GM23338 (cell line): ENCODE results near the gene HSPA12B. TPM values are rescaled to one million over a fixed set of nuclear protein-coding genes. Genes with fewer than 3 reads are reported as not detected.
A peak's percentile ranks its signal among the peaks of the same experiment; 100 is the strongest.

ENCODE experiments used
- ATAC-seq: fragments of 200-7000 bp; cut with Tn5 transposase; 3 replicates; pipeline ENCODE4 v1.9.1; 2020
- DNase-seq: peaks from one replicate; pipeline ENCODE4 v3.0.0-alpha.2; 2015; ENCODE audit warnings: low spot score
- H2AFZ ChIP-seq: fragments of 200-600 bp; sonication (generic); 2 replicates; pipeline ENCODE4 v1.8.0; 2016; ENCODE audit warnings: antibody characterized with exemption, mild to moderate bottlenecking, moderate library complexity
- H3F3A ChIP-seq: fragments of 200-600 bp; sonication (generic); replicated peaks from 2 replicates; pipeline ENCODE4 v1.8.0; 2017; ENCODE audit warnings: antibody characterized with exemption, mixed run types, low read depth
- H3K27ac ChIP-seq: fragments of 200-600 bp; sonication (generic); 2 replicates; pipeline ENCODE4 v1.6.1; 2016; ENCODE audit warnings: low read depth
- H3K27me3 ChIP-seq: fragments of 200-600 bp; sonication (generic); 2 replicates; pipeline ENCODE4 v1.8.0; 2016; ENCODE audit warnings: mild to moderate bottlenecking, mixed run types, moderate library complexity; ENCODE audit not compliant: insufficient read depth
- H3K36me3 ChIP-seq: fragments of 200-600 bp; sonication (generic); 2 replicates; pipeline ENCODE4 v1.8.0; 2016; ENCODE audit warnings: mild to moderate bottlenecking; ENCODE audit not compliant: insufficient read depth
- H3K4me1 ChIP-seq: fragments of 200-600 bp; sonication (generic); 2 replicates; pipeline ENCODE4 v1.8.0; 2016; ENCODE audit warnings: mild to moderate bottlenecking, moderate library complexity; ENCODE audit not compliant: insufficient read depth
- H3K4me2 ChIP-seq: fragments of 200-600 bp; sonication (generic); 2 replicates; pipeline ENCODE4 v1.7.1; 2017; ENCODE audit warnings: mixed run types
- H3K4me3 ChIP-seq: fragments of 200-600 bp; sonication (generic); 2 replicates; pipeline ENCODE4 v1.6.1; 2016; ENCODE audit warnings: mixed run types
- H3K79me2 ChIP-seq: fragments of 200-600 bp; sonication (generic); replicated peaks from 2 replicates; pipeline ENCODE4 v1.8.0; 2017; ENCODE audit warnings: mild to moderate bottlenecking; ENCODE audit not compliant: insufficient read depth
- H3K9me2 ChIP-seq: fragments of 200-600 bp; sonication (generic); 2 replicates; pipeline ENCODE4 v1.8.0; 2017; ENCODE audit not compliant: insufficient read depth
- H4K20me1 ChIP-seq: fragments of 200-600 bp; sonication (generic); replicated peaks from 2 replicates; pipeline ENCODE4 v1.8.0; 2017; ENCODE audit warnings: mild to moderate bottlenecking; ENCODE audit not compliant: insufficient read depth
- H3K27ac Mint-ChIP-seq: 2 replicates; pipeline ENCODE4 v1.8.0; 2020; ENCODE audit warnings: inconsistent platforms, mild to moderate bottlenecking, moderate library complexity, mixed read lengths
- H3K27me3 Mint-ChIP-seq: 3 replicates; pipeline ENCODE4 v1.8.0; 2022; ENCODE audit warnings: low read depth, mild to moderate bottlenecking, moderate library complexity, mixed read lengths, inconsistent platforms; ENCODE audit not compliant: insufficient read depth, poor library complexity
- H3K36me3 Mint-ChIP-seq: 3 replicates; pipeline ENCODE4 v1.8.0; 2021; ENCODE audit warnings: low read depth, mild to moderate bottlenecking, inconsistent platforms, moderate library complexity, mixed read lengths
- H3K4me1 Mint-ChIP-seq: 3 replicates; pipeline ENCODE4 v1.8.0; 2020; ENCODE audit warnings: mild to moderate bottlenecking, inconsistent platforms, mixed read lengths
- H3K4me3 Mint-ChIP-seq: 3 replicates; pipeline ENCODE4 v1.8.0; 2021; ENCODE audit warnings: moderate library complexity, mild to moderate bottlenecking, inconsistent platforms, mixed read lengths
- H3K9me3 Mint-ChIP-seq: 3 replicates; pipeline ENCODE4 v1.8.0; 2020; ENCODE audit warnings: moderate library complexity, mild to moderate bottlenecking, inconsistent platforms, mixed read lengths
- CREB1 ChIP-seq: fragments of 250-450 bp; sonication (Bioruptor Pico); IDR thresholded peaks from 2 replicates; pipeline ENCODE4 v1.5.0; 2020; ENCODE audit warnings: low read depth, mild to moderate bottlenecking, moderate library complexity
- EZH2 ChIP-seq: fragments of 200-600 bp; sonication (generic); IDR thresholded peaks from one replicate; pipeline ENCODE4 v1.8.0; 2017; ENCODE audit warnings: antibody characterized with exemption, mild to moderate bottlenecking, low read depth; ENCODE audit not compliant: unreplicated experiment
- JUNB ChIP-seq: IDR thresholded peaks from one replicate; pipeline ENCODE4 v1.6.1; 2016; ENCODE audit warnings: antibody characterized with exemption; ENCODE audit not compliant: unreplicated experiment
- POLR2AphosphoS5 ChIP-seq: IDR thresholded peaks from 2 replicates; pipeline ENCODE4 v1.6.1; 2016; ENCODE audit warnings: antibody characterized with exemption, low read depth
- ZNF114 ChIP-seq: fragments of 250-450 bp; sonication (Bioruptor Pico); IDR thresholded peaks from 2 replicates; pipeline ENCODE4 v1.5.0; 2020; ENCODE audit warnings: mild to moderate bottlenecking, moderate library complexity
- ZNF331 ChIP-seq: fragments of 250-450 bp; sonication (Bioruptor Pico); IDR thresholded peaks from 2 replicates; pipeline ENCODE4 v1.5.0; 2020; ENCODE audit warnings: low read depth, mild to moderate bottlenecking, moderate library complexity
- polyA plus RNA-seq: library from polyadenylated mRNA; unstranded; fragments of >200 nt; fragmentation: Nextera tagmentation; extraction: Ambion mirVana; gene quantifications from 2 replicates; pipeline ENCODE4 v1.2.1, GENCODE V29; 2016
- total RNA-seq: library from RNA; depleted of rRNA; stranded (reverse); fragments of >200 nt; shearing (Covaris generic); gene quantifications from 2 replicates; pipeline ENCODE4 v1.2.3, GENCODE V29; 2014
- TF ChIP-seq, protein P1 (sequence below), 2 experiments: fragments of 200-600 bp in 1 of 2; sonication (generic) in 1 of 2; conservative IDR thresholded peaks; 2 replicates each; pipeline versions ENCODE4 v1.5.1 to v1.6.1; 2016 to 2017; ENCODE audit warnings: antibody characterized with exemption in 2 of 2, low read depth in 2 of 2, mild to moderate bottlenecking in 2 of 2, moderate library complexity in 1 of 2
- TF ChIP-seq, protein P2 (sequence below): fragments of 250-450 bp; sonication (Bioruptor Pico); IDR thresholded peaks from 2 replicates; pipeline ENCODE4 v1.5.0; 2020; ENCODE audit warnings: mild to moderate bottlenecking, moderate library complexity
- TF ChIP-seq, protein P3 (sequence below): IDR thresholded peaks from one replicate; pipeline ENCODE4 v1.6.1; 2018; ENCODE audit warnings: antibody characterized with exemption; ENCODE audit not compliant: unreplicated experiment

Gene HSPA12B
- total and polyA plus RNA-seq, 2 experiments from 2014 or later = 2.8 to 6.5 TPM

DNA sequence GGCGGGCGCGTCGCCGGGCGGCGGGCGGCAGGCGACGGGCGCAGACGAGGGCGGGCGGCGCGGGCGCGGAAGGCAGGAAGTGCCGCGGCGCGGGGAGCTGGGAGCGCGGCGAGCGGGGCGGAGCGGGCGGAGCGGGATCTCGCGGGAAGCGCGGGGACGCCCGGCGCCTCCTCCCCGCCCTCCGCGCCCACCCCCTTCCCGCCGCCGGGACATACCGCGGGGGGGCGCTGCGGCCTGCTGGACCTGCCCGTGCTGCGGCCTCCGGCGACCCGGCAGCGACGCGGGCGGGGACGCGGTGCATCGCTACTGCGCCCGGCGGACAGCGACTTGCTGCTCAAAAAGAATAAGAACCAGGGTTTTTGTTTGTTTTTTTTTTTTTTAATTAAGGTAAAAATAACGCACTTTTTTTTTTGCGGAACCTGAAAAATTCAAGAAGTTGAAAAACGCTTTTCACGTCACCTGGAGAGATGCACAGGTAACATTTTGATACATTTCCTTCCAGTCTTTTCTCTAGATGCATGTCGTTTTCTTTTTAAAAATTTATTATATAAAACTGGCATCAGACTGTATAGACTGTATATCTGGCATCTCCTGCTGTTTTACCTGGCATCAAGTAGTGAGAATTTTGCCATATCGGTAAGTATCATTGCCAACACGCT is 54.3 kb downstream of the HSPA12B start, which contains the start of gene CENPB:
Gene CENPB, minus strand, starts transcription at position 76 of the 659 bp plus-strand sequence. CDS start 257 bp downstream, outside the sequence.
- Histone ChIP-seq H3K27ac (no peak within 1 kb of the TSS), H3K4me1 (peaks cover 7% of the 10 kb centered on the region; the same call in 1 of the 2 replicates), H3K4me3 (peak within 1 kb of the TSS; percentile 67), H3F3A (0 out of 2 replicates have a peak, but pooled peaks cover 2% of the 10 kb centered on the region), H4K20me1 (peaks cover 25% of the 10 kb centered on the region), H3K79me2 (no peaks in the 10 kb centered on the region; the same call in 1 of the 2 replicates), H3K4me2 (peak within 1 kb of the TSS; percentile 82), H3K36me3 (no peaks in the 10 kb centered on the region), H3K27me3 (peaks cover 30% of the 10 kb centered on the region), H3K9me2 (no peaks in the 10 kb centered on the region), H2AFZ (peak within 1 kb of the TSS; percentile 77)
- Mint-ChIP-seq H3K4me3 (peak within 1 kb of the TSS; percentile 87), H3K4me1 (peaks cover 20% of the 10 kb centered on the region), H3K27ac (no peak within 1 kb of the TSS), H3K27me3 (peaks cover 12% of the 10 kb centered on the region), H3K9me3 (no peaks in the 10 kb centered on the region), H3K36me3 (peaks cover 6% of the 10 kb centered on the region)
- peak; percentile 93 for DNase-seq
- ATAC-seq = peak; percentile 79
- TF ChIP-seq CREB1 (CRISPR knock-in tag) (no peak), ZNF331 (no peak), JUNB (no peak), POLR2AphosphoS5 (peak; percentile 28; the same call in 1 of the 2 replicates), EZH2 (no peak), ZNF114 (CRISPR knock-in tag) (no peak)
- TF ChIP-seq, protein P1, sequence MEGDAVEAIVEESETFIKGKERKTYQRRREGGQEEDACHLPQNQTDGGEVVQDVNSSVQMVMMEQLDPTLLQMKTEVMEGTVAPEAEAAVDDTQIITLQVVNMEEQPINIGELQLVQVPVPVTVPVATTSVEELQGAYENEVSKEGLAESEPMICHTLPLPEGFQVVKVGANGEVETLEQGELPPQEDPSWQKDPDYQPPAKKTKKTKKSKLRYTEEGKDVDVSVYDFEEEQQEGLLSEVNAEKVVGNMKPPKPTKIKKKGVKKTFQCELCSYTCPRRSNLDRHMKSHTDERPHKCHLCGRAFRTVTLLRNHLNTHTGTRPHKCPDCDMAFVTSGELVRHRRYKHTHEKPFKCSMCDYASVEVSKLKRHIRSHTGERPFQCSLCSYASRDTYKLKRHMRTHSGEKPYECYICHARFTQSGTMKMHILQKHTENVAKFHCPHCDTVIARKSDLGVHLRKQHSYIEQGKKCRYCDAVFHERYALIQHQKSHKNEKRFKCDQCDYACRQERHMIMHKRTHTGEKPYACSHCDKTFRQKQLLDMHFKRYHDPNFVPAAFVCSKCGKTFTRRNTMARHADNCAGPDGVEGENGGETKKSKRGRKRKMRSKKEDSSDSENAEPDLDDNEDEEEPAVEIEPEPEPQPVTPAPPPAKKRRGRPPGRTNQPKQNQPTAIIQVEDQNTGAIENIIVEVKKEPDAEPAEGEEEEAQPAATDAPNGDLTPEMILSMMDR (conservative IDR thresholded peaks at IDR 0.05; ENCODE audit: low read depth in 2 of 2) = peak; percentile 55 to 83
- TF ChIP-seq, protein P2, sequence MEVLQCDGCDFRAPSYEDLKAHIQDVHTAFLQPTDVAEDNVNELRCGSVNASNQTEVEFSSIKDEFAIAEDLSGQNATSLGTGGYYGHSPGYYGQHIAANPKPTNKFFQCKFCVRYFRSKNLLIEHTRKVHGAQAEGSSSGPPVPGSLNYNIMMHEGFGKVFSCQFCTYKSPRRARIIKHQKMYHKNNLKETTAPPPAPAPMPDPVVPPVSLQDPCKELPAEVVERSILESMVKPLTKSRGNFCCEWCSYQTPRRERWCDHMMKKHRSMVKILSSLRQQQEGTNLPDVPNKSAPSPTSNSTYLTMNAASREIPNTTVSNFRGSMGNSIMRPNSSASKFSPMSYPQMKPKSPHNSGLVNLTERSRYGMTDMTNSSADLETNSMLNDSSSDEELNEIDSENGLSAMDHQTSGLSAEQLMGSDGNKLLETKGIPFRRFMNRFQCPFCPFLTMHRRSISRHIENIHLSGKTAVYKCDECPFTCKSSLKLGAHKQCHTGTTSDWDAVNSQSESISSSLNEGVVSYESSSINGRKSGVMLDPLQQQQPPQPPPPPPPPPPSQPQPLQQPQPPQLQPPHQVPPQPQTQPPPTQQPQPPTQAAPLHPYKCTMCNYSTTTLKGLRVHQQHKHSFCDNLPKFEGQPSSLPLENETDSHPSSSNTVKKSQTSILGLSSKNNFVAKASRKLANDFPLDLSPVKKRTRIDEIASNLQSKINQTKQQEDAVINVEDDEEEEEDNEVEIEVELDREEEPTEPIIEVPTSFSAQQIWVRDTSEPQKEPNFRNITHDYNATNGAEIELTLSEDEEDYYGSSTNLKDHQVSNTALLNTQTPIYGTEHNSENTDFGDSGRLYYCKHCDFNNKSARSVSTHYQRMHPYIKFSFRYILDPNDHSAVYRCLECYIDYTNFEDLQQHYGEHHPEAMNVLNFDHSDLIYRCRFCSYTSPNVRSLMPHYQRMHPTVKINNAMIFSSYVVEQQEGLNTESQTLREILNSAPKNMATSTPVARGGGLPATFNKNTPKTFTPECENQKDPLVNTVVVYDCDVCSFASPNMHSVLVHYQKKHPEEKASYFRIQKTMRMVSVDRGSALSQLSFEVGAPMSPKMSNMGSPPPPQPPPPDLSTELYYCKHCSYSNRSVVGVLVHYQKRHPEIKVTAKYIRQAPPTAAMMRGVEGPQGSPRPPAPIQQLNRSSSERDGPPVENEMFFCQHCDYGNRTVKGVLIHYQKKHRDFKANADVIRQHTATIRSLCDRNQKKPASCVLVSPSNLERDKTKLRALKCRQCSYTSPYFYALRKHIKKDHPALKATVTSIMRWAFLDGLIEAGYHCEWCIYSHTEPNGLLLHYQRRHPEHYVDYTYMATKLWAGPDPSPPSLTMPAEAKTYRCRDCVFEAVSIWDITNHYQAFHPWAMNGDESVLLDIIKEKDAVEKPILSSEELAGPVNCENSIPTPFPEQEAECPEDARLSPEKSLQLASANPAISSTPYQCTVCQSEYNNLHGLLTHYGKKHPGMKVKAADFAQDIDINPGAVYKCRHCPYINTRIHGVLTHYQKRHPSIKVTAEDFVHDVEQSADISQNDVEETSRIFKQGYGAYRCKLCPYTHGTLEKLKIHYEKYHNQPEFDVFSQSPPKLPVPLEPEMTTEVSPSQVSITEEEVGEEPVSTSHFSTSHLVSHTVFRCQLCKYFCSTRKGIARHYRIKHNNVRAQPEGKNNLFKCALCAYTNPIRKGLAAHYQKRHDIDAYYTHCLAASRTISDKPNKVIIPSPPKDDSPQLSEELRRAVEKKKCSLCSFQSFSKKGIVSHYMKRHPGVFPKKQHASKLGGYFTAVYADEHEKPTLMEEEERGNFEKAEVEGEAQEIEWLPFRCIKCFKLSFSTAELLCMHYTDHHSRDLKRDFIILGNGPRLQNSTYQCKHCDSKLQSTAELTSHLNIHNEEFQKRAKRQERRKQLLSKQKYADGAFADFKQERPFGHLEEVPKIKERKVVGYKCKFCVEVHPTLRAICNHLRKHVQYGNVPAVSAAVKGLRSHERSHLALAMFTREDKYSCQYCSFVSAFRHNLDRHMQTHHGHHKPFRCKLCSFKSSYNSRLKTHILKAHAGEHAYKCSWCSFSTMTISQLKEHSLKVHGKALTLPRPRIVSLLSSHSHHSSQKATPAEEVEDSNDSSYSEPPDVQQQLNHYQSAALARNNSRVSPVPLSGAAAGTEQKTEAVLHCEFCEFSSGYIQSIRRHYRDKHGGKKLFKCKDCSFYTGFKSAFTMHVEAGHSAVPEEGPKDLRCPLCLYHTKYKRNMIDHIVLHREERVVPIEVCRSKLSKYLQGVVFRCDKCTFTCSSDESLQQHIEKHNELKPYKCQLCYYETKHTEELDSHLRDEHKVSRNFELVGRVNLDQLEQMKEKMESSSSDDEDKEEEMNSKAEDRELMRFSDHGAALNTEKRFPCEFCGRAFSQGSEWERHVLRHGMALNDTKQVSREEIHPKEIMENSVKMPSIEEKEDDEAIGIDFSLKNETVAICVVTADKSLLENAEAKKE = no peak
- TF ChIP-seq, protein P3, sequence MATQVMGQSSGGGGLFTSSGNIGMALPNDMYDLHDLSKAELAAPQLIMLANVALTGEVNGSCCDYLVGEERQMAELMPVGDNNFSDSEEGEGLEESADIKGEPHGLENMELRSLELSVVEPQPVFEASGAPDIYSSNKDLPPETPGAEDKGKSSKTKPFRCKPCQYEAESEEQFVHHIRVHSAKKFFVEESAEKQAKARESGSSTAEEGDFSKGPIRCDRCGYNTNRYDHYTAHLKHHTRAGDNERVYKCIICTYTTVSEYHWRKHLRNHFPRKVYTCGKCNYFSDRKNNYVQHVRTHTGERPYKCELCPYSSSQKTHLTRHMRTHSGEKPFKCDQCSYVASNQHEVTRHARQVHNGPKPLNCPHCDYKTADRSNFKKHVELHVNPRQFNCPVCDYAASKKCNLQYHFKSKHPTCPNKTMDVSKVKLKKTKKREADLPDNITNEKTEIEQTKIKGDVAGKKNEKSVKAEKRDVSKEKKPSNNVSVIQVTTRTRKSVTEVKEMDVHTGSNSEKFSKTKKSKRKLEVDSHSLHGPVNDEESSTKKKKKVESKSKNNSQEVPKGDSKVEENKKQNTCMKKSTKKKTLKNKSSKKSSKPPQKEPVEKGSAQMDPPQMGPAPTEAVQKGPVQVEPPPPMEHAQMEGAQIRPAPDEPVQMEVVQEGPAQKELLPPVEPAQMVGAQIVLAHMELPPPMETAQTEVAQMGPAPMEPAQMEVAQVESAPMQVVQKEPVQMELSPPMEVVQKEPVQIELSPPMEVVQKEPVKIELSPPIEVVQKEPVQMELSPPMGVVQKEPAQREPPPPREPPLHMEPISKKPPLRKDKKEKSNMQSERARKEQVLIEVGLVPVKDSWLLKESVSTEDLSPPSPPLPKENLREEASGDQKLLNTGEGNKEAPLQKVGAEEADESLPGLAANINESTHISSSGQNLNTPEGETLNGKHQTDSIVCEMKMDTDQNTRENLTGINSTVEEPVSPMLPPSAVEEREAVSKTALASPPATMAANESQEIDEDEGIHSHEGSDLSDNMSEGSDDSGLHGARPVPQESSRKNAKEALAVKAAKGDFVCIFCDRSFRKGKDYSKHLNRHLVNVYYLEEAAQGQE = peak; percentile 54
